ENCODE measurements around the gene HPSE2.

Gene HPSE2

DNA sequence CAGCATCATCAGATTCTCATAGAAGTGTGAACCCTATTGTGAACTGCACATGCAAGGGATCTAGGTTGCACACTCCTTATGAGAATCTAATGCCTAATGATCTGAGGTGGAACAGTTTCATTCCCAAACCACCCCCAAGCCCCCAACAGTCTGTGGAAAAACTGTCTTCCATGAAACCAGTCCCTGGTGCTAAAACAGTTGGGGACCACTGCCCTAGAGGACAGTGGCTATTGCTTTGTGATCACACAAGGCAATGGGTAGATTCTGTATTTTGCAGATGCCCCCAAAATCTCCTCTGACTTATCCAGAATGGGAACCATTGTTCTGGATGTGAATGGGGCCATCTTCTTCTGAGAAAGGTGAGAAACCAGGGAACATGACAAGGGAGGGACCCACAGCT is 757.8 kb downstream of the HPSE2 start:
- no peak overlapping the region for H3K4me3 ChIP-seq (ENCODE audit: low read length)
- no peaks in the 10 kb centered on the region for H3K4me1 ChIP-seq (ENCODE audit: control insufficient read depth, insufficient read depth, low read length)
- no peak overlapping the region for H3K27ac ChIP-seq (ENCODE audit: low read depth, low read length)
- H3K27me3 ChIP-seq (ENCODE audit: control insufficient read depth, insufficient read depth, low read length), result no peaks in the 10 kb centered on the region
- H3K9ac ChIP-seq (ENCODE audit: low read length), result no peak overlapping the region
- H3K36me3 ChIP-seq (ENCODE audit: control insufficient read depth, insufficient read depth, low read length), result no peaks in the 10 kb centered on the region

DNA sequence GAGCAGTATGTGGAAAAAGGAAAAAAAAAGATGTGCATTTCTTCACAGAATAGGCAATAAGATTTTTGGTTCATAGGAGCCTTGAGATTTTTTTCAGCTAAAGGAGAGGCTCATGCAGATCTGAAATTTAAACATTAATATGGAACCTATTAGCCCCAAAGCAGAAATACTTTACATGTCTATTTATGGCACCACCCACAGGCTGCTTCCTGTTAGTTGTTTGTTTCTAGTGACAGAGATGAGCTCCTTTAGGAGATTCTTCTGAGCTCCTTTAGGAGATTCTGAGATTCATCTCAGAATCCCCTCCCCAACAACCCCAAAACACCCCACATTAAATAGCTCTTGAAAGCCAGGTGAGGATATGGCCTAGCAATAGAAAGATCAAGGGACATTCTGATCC is 761.0 kb downstream of the HPSE2 start:
- H3K4me3 ChIP-seq (ENCODE audit: low read length), result no peak overlapping the region
- no peak overlapping the region for H3K27ac ChIP-seq (ENCODE audit: low read depth, low read length)
- H3K27me3 ChIP-seq (ENCODE audit: control insufficient read depth, insufficient read depth, low read length), result no peaks in the 10 kb centered on the region
- H3K9ac ChIP-seq (ENCODE audit: low read length), result no peak overlapping the region
- H3K36me3 ChIP-seq (ENCODE audit: control insufficient read depth, insufficient read depth, low read length), result no peaks in the 10 kb centered on the region
- H3K4me1 ChIP-seq (ENCODE audit: control insufficient read depth, insufficient read depth, low read length), result no peaks in the 10 kb centered on the region

DNA sequence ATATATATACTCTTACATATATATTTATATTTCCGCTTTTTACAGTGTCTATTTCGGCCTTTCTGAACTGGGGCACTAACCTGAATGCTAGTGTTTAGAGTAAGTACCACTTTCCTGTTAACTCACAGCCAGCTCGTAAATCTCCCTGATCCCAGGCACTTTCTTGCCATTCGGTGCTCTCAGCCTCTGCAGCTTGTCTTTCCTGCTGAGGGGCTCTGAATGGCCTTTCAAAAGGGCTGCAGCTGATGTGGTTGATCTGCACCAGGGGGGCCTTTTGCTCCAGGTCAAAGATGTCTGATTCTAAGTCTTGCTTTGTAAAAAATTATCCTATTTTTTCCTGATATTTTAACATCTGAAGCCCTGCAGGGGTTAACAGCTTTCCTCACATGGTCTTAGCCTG is 763.5 kb downstream of the HPSE2 start:
- no peak overlapping the region for H3K27ac ChIP-seq (ENCODE audit: low read depth, low read length)

DNA sequence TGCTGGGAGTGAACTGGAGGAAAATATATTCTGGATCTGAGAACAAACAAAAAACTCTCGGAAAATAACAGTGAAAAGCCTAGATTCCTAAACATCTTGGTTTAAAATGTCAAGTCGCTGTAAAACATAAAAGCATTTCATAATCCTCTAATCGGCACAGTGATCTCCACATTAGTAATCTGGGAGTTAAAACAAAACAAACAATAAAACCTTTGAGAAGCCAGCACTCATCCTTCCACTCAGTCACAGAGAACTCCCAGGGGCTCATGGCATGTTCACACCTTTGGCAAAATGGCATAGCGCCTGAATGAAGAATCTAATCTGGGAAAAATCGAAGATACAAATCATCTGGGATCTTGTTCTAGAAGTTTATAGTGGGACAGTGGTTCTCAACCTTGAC is 764.8 kb downstream of the HPSE2 start:
- Histone ChIP-seq H3K27me3 (ENCODE audit: control insufficient read depth, insufficient read depth, low read length) (no peaks in the 10 kb centered on the region), H3K4me1 (ENCODE audit: control insufficient read depth, insufficient read depth, low read length) (no peaks in the 10 kb centered on the region), H3K36me3 (ENCODE audit: control insufficient read depth, insufficient read depth, low read length) (no peaks in the 10 kb centered on the region), H3K27ac (ENCODE audit: low read depth, low read length) (no peak overlapping the region), H3K9ac (ENCODE audit: low read length) (no peak overlapping the region), H3K4me3 (ENCODE audit: low read length) (no peak overlapping the region)

More for the DNA sequence above, 763.5 kb downstream of the HPSE2 start:
- Histone ChIP-seq H3K4me1 (ENCODE audit: control insufficient read depth, insufficient read depth, low read length) (no peaks in the 10 kb centered on the region), H3K9ac (ENCODE audit: low read length) (no peak overlapping the region), H3K4me3 (ENCODE audit: low read length) (no peak overlapping the region), H3K36me3 (ENCODE audit: control insufficient read depth, insufficient read depth, low read length) (no peaks in the 10 kb centered on the region), H3K27me3 (ENCODE audit: control insufficient read depth, insufficient read depth, low read length) (no peaks in the 10 kb centered on the region)

DNA sequence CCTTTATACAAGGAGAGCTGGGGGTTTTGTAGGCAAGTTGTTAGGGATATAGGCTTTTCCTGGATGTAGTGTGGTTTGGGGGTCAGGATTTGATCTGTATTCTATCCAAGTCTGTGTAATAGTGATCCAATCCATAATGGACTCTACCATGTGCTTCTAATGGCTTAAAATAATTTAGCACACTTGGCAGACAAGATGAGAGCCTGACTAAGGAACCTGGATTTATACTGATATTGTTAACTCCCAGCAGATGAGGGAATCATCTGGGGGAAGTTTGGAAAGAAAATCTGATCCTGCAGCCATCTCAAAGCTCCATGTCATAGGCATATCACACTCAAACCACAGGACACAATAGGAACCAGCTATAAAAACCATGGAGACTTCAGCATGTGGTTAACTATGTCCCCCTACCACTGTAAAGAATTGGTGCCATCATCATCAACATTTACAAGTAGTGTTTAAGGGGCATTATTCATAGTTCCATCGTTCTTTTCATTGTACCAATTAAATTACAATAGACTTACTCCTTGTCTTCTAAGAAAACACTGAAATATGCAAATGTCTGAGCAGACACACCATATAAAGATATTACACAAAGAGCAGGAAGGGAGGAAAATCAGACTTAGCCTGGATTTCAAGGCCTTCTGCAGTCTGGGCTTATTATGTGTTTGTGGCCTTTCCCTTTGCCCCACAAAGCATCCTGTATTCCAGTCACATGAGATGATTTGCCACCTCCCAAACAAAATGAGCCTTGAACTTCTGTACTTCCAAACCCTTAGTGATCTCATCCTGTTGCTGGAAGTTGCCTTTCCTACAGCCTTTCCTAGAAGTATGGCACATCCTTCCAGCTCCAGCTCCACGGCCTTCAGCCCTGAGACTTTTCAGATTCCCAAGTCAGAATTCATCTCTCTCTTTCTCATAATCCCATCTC is 766.4 kb downstream of the HPSE2 start:
- H3K27me3 ChIP-seq (ENCODE audit: control insufficient read depth, insufficient read depth, low read length), result no peaks in the 10 kb centered on the region

DNA sequence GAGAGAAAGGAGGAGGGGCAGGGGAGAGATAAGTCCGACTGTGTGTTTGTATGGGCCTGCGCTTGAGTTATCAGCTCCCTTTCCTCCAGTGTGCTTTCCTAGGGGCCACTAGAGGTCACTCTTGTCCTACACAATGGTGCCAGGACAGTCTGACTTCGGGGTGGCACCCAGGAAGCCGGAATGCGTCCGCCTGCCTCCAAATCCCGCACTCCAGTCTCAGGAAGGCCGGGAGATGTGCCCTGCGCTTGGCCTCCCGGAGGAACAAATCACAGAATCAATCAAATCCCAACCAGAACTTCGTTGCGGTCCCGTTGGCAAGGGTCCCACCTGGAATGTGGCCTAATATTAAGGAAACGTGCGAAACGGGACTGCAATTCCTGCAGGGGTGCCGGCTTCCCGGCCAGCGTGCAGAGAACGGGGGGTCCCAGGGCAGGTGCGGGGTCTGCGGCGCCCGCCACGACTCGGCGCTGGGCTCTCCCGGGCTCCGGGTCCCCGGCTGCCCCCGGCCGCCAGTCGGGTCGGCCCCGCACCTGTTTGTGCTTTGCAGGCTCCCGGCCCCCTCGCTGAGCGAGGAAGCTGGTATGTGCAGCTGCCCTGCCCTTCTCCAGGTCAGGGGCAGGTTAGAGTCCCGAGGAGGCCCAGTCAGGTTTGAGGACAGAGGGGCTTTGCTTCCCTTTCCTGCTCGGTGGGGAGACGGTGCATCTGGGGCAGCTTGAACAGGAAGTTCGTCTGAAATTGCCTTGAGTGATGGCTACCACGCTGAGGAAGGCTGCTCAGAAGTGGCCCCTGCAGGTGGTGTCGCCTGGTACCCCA is 767.9 kb downstream of the HPSE2 start:
- Histone ChIP-seq H3K9ac (ENCODE audit: low read length) (peak overlapping the region; percentile 53), H3K27me3 (ENCODE audit: control insufficient read depth, insufficient read depth, low read length) (no peaks in the 10 kb centered on the region), H3K36me3 (ENCODE audit: control insufficient read depth, insufficient read depth, low read length) (no peaks in the 10 kb centered on the region), H3K4me3 (ENCODE audit: low read length) (peak overlapping the region; percentile 83), H3K27ac (ENCODE audit: low read depth, low read length) (no peak overlapping the region), H3K4me1 (ENCODE audit: control insufficient read depth, insufficient read depth, low read length) (no peaks in the 10 kb centered on the region)

More for the DNA sequence above, 766.4 kb downstream of the HPSE2 start:
- Histone ChIP-seq H3K4me1 (ENCODE audit: control insufficient read depth, insufficient read depth, low read length) (no peaks in the 10 kb centered on the region), H3K4me3 (ENCODE audit: low read length) (no peak overlapping the region), H3K9ac (ENCODE audit: low read length) (no peak overlapping the region), H3K36me3 (ENCODE audit: control insufficient read depth, insufficient read depth, low read length) (no peaks in the 10 kb centered on the region), H3K27ac (ENCODE audit: low read depth, low read length) (no peak overlapping the region)

DNA sequence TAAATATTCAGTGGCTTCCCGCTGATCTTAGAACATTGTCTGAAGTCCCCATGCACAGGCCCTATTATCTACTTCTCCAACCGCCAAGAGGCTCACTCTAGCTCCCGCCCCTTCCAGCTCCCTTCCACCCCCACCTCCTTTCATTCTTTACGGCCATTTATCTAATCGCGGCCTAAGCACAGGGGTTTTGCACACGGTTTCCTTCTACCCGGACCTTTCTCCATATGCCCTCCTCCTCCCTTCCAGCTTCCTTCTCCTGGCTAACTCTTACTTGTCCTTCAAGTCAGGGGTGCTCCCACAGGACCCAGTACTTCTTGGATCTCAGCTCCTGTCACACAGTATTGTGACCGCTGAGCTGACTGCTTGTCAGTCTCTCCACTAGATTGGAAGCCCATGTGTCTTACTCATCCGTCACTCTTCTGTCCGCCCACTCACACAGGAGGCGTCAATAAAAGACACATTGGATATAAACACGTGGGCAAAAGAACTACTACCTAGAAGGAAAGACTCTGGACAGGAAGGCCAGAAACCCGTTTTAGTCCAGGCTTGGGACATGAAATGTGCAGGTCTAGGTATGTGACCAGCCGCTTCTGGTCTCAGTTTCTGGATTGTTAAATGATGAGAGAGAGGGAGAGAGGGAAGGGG is 768.7 kb downstream of the HPSE2 start:
- H3K4me1 ChIP-seq (ENCODE audit: control insufficient read depth, insufficient read depth, low read length), result no peaks in the 10 kb centered on the region
- H3K4me3 ChIP-seq (ENCODE audit: low read length), result no peak overlapping the region
- H3K27ac ChIP-seq (ENCODE audit: low read depth, low read length), result no peak overlapping the region
- H3K36me3 ChIP-seq (ENCODE audit: control insufficient read depth, insufficient read depth, low read length), result no peaks in the 10 kb centered on the region
- no peak overlapping the region for H3K9ac ChIP-seq (ENCODE audit: low read length)
- H3K27me3 ChIP-seq (ENCODE audit: control insufficient read depth, insufficient read depth, low read length), result no peaks in the 10 kb centered on the region

DNA sequence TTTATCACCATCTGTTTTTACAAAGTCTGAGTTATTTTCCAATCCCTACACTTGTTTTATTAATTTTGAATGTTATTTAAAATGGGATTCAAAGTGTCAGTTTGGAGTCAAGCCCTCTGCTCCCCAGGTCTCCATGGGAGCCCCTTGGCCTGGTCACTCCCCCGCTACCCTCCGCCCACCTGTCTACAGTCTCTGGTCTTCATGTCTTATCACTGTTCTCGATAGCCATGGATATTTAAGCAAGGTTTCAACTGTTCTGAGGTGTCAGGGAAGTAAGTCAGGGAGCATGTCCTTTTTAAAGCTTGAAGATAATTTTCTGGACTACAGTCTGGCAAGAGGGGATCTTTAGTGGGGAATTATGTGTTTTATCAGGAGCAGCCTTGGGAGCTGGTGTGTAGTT is 769.8 kb downstream of the HPSE2 start:
- H3K4me3 ChIP-seq (ENCODE audit: low read length), result no peak overlapping the region
- peaks cover under 1% of the 10 kb centered on the region for H3K4me1 ChIP-seq (ENCODE audit: control insufficient read depth, insufficient read depth, low read length)
- H3K27ac ChIP-seq (ENCODE audit: low read depth, low read length), result no peak overlapping the region
- H3K9ac ChIP-seq (ENCODE audit: low read length), result no peak overlapping the region
- no peaks in the 10 kb centered on the region for H3K27me3 ChIP-seq (ENCODE audit: control insufficient read depth, insufficient read depth, low read length)
- H3K36me3 ChIP-seq (ENCODE audit: control insufficient read depth, insufficient read depth, low read length), result no peaks in the 10 kb centered on the region

DNA sequence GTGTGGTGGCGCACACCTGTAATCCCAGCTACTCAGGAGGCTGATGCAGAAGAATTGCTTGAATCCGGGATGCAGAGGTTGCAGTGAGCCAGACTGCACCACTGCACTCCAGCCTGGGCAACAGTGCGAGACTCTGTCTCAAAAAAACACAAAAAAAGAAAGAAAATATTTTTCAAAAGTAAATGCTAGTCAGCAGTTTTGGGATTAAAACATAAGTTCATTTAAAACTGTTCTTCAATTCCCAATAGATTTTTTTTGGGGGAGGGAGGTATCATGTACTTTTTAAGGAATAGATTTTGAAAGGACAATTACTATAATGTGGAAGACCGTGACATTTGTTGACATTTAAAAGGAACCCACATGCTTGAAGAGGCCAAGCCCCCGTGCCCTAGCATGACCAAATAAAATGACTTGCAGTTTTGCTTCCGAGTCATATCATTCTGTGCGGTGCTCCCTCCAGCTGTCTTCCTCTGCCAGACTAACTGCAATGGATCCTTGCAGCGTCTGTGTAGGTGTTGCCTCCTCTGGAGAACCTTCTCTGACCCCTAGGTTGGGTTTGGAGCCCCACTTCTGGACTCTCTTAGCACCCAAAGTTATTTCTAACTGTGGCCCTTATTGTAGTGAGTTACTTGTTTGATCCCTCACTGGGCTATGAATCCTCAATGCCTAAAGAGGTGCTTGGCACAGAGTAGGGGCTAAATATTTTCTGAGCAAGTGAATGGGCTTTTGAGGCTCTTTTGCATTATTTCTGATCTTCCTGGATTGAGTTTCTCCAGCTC is 771.5 kb downstream of the HPSE2 start:
- Histone ChIP-seq H3K36me3 (ENCODE audit: control insufficient read depth, insufficient read depth, low read length) (no peaks in the 10 kb centered on the region), H3K4me3 (ENCODE audit: low read length) (no peak overlapping the region), H3K27me3 (ENCODE audit: control insufficient read depth, insufficient read depth, low read length) (no peaks in the 10 kb centered on the region), H3K27ac (ENCODE audit: low read depth, low read length) (no peak overlapping the region), H3K4me1 (ENCODE audit: control insufficient read depth, insufficient read depth, low read length) (peaks cover 4% of the 10 kb centered on the region), H3K9ac (ENCODE audit: low read length) (no peak overlapping the region)

DNA sequence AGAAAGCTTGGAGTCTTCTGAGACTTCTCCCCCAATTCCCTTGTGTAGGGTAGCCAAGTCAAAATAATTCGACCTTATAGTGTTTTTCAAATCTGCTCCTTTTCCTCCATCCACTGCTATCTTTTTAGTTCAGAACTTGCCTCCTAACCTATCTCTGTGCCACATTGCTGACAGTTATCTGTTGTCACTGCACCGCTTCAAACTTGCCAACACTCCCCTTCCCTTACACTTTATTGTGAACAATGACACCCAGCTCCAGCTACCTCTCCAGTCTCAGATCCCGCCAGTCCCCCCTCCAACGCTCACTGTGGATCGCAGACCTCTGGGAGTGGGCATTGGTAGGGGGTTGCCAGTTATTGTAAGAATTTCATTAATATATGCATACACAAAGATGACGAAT is 772.6 kb downstream of the HPSE2 start:
- Histone ChIP-seq H3K27ac (ENCODE audit: low read depth, low read length) (no peak overlapping the region), H3K4me1 (ENCODE audit: control insufficient read depth, insufficient read depth, low read length) (peaks cover 4% of the 10 kb centered on the region), H3K36me3 (ENCODE audit: control insufficient read depth, insufficient read depth, low read length) (no peaks in the 10 kb centered on the region), H3K4me3 (ENCODE audit: low read length) (no peak overlapping the region), H3K27me3 (ENCODE audit: control insufficient read depth, insufficient read depth, low read length) (no peaks in the 10 kb centered on the region), H3K9ac (ENCODE audit: low read length) (no peak overlapping the region)

DNA sequence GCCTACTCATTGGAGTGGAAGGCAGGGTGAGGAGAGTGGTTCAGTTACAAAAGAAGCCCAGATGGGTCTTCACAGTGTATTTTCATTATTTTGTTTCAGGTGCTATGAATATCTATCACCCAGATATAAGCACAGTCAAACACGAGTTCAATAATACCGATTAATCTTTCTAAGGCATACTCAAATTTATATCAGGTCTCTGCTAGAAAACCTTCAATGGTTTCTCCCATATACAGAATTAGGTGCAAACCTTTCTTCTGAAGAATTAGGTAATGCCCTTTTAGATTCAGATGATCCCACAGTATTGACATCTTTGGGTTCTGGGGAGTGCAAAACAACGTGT is 774.2 kb downstream of the HPSE2 start:
- Histone ChIP-seq H3K4me3 (ENCODE audit: low read length) (no peak overlapping the region), H3K36me3 (ENCODE audit: control insufficient read depth, insufficient read depth, low read length) (no peaks in the 10 kb centered on the region), H3K9ac (ENCODE audit: low read length) (no peak overlapping the region), H3K4me1 (ENCODE audit: control insufficient read depth, insufficient read depth, low read length) (peaks cover 4% of the 10 kb centered on the region), H3K27me3 (ENCODE audit: control insufficient read depth, insufficient read depth, low read length) (no peaks in the 10 kb centered on the region), H3K27ac (ENCODE audit: low read depth, low read length) (no peak overlapping the region)
